Muscle of back (tissue), 11 donors: ENCODE measurements around the gene DENND1A. TPM values are rescaled to one million over a fixed set of nuclear protein-coding genes. Genes with fewer than 3 reads are reported as not detected.

ENCODE experiments used
- DNase-seq, 3 donors: peaks; one replicate each; pipeline versions ENCODE4 v3.0.0 to v3.0.0-alpha.2; 2013
- polyA plus RNA-seq, 10 donors: library from polyadenylated mRNA; unstranded; fragments of 120-200 nt; gene quantifications; one replicate each; pipeline ENCODE4 v1.2.1, GENCODE V29; 2013; ENCODE audit not compliant: insufficient read length in 10 of 10

DENND1A gene
- polyA plus RNA-seq, 10 donors = 10.9 to 15.4 (median 13.8) TPM

- no peak for DNase-seq
Observed at GRCh38 chr9:123684393-123685149, 245.4 kb downstream of the DENND1A start.

GRCh38 chr9:123682746-123683145 is 247.2 kb downstream of the DENND1A start:
- no peak for DNase-seq

- no peak for DNase-seq
Observed at GRCh38 chr9:123680352-123680751, 249.6 kb downstream of the DENND1A start.

- peak in 1 of 3 donors; percentile 56 for DNase-seq
Observed at GRCh38 chr9:123679330-123679987, 250.5 kb downstream of the DENND1A start.

- DNase-seq = peak in 1 of 3 donors; percentile 20
Observed at GRCh38 chr9:123678878-123679329, 251.0 kb downstream of the DENND1A start.

GRCh38 chr9:123678038-123678877 is 251.7 kb downstream of the DENND1A start:
- DNase-seq = no peak

GRCh38 chr9:123676869-123677268 is 253.1 kb downstream of the DENND1A start:
- no peak for DNase-seq

GRCh38 chr9:123669346-123669745 is 260.6 kb downstream of the DENND1A start:
- no peak for DNase-seq

GRCh38 chr9:123663529-123663928 is 266.4 kb downstream of the DENND1A start:
- no peak for DNase-seq

- no peak for DNase-seq
Observed at GRCh38 chr9:123662057-123662776, 267.7 kb downstream of the DENND1A start.

- DNase-seq = no peak
Observed at GRCh38 chr9:123660691-123661466, 269.0 kb downstream of the DENND1A start.

- no peak for DNase-seq
Observed at GRCh38 chr9:123659358-123659757, 270.6 kb downstream of the DENND1A start.

- DNase-seq = no peak
Observed at GRCh38 chr9:123658792-123659191, 271.1 kb downstream of the DENND1A start.

- no peak for DNase-seq
Observed at GRCh38 chr9:123657941-123658340, 272.0 kb downstream of the DENND1A start.

GRCh38 chr9:123657099-123657498 is 272.8 kb downstream of the DENND1A start:
- DNase-seq = no peak

- DNase-seq = no peak
Observed at GRCh38 chr9:123656565-123656964, 273.4 kb downstream of the DENND1A start.

- DNase-seq = no peak
Observed at GRCh38 chr9:123655681-123656423, 274.1 kb downstream of the DENND1A start.

GRCh38 chr9:123654994-123655637 is 274.8 kb downstream of the DENND1A start:
- DNase-seq = no peak

- no peak for DNase-seq
Observed at GRCh38 chr9:123654218-123654993, 275.5 kb downstream of the DENND1A start.
